PFSK-1 (cell line): ENCODE data around the gene DNAH8.

Experiments used
- REST ChIP-seq, 2 experiments: IDR thresholded peaks; 2 replicates each; pipeline versions ENCODE4 v1.6.1 to v1.8.0; 2011 to 2012; ENCODE audit warnings: low read depth in 2 of 2, low read length in 2 of 2, control low read depth in 1 of 2, inconsistent platforms in 1 of 2, mild to moderate bottlenecking in 1 of 2, moderate library complexity in 1 of 2; ENCODE audit not compliant: insufficient read depth in 1 of 2
- TAF1 ChIP-seq: IDR thresholded peaks from 2 replicates; pipeline ENCODE4 v1.6.1; 2012; ENCODE audit warnings: low read length, control low read depth, borderline replicate concordance; ENCODE audit not compliant: insufficient read depth

GRCh38 chr6:38865521-38866174, 150.5 kb downstream of the DNAH8 start:
- no peak for TF ChIP-seq TAF1
- no peak for TF ChIP-seq REST (IDR thresholded peaks at IDR 0.05; ENCODE audit: insufficient read depth in 1 of 2, low read depth in 2 of 2, low read length in 2 of 2)
